Measurements from ENCODE around the gene CDH18.

The CDH18 gene

GRCh38 chr5:19532936-19533335 is 455.1 kb downstream of the CDH18 start:
- H3K4me3 ChIP-seq (ENCODE audit: low read depth, low read length), result no peak overlapping the region
- DNase-seq (ENCODE audit: low read depth), result no peak
- TF ChIP-seq, protein P1, sequence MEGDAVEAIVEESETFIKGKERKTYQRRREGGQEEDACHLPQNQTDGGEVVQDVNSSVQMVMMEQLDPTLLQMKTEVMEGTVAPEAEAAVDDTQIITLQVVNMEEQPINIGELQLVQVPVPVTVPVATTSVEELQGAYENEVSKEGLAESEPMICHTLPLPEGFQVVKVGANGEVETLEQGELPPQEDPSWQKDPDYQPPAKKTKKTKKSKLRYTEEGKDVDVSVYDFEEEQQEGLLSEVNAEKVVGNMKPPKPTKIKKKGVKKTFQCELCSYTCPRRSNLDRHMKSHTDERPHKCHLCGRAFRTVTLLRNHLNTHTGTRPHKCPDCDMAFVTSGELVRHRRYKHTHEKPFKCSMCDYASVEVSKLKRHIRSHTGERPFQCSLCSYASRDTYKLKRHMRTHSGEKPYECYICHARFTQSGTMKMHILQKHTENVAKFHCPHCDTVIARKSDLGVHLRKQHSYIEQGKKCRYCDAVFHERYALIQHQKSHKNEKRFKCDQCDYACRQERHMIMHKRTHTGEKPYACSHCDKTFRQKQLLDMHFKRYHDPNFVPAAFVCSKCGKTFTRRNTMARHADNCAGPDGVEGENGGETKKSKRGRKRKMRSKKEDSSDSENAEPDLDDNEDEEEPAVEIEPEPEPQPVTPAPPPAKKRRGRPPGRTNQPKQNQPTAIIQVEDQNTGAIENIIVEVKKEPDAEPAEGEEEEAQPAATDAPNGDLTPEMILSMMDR (IDR thresholded peaks at IDR 0.05; ENCODE audit: control insufficient read depth, extremely low read depth, insufficient read depth), result no peak

GRCh38 chr5:19531374-19531952 is 456.5 kb downstream of the CDH18 start:
- DNase-seq (ENCODE audit: low read depth), result peak; percentile 27
- TF ChIP-seq, protein P1 (IDR thresholded peaks at IDR 0.05; ENCODE audit: control insufficient read depth, extremely low read depth, insufficient read depth), result no peak
- no peak overlapping the region for H3K4me3 ChIP-seq (ENCODE audit: low read depth, low read length)

DNA sequence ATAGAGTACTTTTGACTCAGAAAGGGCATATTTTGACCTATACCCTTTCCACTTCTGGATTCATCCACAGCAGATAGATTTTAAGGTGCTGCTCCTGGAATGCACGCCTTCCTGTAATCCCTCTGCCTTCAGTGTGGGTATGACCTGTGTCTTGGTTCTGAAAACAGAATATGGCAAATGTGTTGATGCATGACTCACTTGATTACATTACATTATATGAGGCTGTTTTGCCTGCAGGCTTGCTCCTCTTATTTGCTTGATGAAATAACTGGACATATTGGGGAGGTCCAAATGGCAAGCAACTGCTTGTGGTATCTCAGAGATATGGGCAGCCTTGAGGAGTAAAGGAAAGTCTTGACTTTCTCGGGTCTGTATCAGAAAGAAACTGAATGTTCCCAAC is 468.6 kb downstream of the CDH18 start:
- TF ChIP-seq, protein P1 (IDR thresholded peaks at IDR 0.05; ENCODE audit: control insufficient read depth, extremely low read depth, insufficient read depth), result no peak

DNA sequence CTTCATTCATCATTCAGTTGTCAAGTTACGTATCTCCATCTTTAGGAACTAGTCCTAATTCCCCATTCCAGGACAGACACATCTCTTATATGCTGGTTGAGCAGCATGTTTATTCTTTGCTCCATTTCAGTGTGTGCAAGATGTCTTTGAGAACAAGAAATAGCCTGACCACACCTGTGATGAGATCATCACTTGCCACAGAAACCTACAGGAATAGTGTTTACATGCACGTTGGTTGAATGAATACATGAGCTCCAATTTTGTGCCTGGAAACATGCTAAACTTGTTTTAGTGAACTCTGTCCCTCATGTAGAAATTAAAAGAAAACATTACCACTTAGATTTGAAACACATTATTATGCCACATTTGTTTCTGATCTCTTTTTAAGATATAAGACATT is 489.1 kb downstream of the CDH18 start:
- no peak for DNase-seq (ENCODE audit: low read depth)
- TF ChIP-seq, protein P1 (IDR thresholded peaks at IDR 0.05; ENCODE audit: control insufficient read depth, extremely low read depth, insufficient read depth), result no peak
- H3K4me3 ChIP-seq (ENCODE audit: low read depth, low read length), result no peak overlapping the region

More for the DNA sequence above, 468.6 kb downstream of the CDH18 start:
- H3K4me3 ChIP-seq (ENCODE audit: low read depth, low read length), result no peak overlapping the region
- DNase-seq (ENCODE audit: low read depth), result no peak

- H3K4me3 ChIP-seq (ENCODE audit: low read depth, low read length), result no peak overlapping the region
- TF ChIP-seq, protein P1 (IDR thresholded peaks at IDR 0.05; ENCODE audit: control insufficient read depth, extremely low read depth, insufficient read depth), result no peak
- DNase-seq (ENCODE audit: low read depth), result peak; percentile 87
Observed at GRCh38 chr5:19497229-19497815, 490.7 kb downstream of the CDH18 start.

DNA sequence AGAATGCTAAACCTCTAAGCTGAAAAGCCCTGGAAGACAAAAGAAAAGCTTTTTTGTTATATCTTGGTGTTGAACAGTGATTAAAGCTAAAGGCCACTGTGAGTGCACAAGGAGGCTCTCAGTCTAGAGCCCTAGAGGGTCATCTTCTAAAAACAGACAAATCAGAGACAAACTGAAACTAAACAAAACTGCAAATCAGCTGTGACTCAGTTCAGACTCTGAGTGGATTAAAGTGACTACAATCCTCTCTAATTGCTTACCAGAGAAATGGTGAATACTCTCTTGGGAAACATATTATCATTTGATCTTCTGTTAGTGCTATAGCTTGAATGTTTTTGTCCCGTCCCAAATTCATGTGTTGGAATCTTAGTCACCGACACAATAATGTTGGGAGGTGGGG is 491.9 kb downstream of the CDH18 start:
- no peak overlapping the region for H3K4me3 ChIP-seq (ENCODE audit: low read depth, low read length)

More for the DNA sequence above, 491.9 kb downstream of the CDH18 start:
- TF ChIP-seq, protein P1 (IDR thresholded peaks at IDR 0.05; ENCODE audit: control insufficient read depth, extremely low read depth, insufficient read depth), result no peak
- no peak for DNase-seq (ENCODE audit: low read depth)
